MCF 10A (cell line): ENCODE data around the gene BPIFA3. TPM values are rescaled to one million over a fixed set of nuclear protein-coding genes. Genes with fewer than 3 reads are reported as not detected.

Experiments
- BruUV-seq: library from RNA; stranded (reverse); fragments of 400-500 nt; replicated peaks from 2 replicates; lab custom pipeline; 2021; lab: Mats Ljungman, UMichigan
- CTCF ChIA-PET: fragments of 300-600 bp; sonication (Branson Sonifier 250); formaldehyde crosslinking; extraction: SDS; loops from one replicate; lab custom pipeline; 2021; ENCODE audit warnings: antibody characterized with exemption, inconsistent platforms; lab: Yijun Ruan, JAX
- POLR2A ChIA-PET: fragments of 300-600, 350-650 bp; sonication (Branson Sonifier 250); formaldehyde crosslinking; extraction: SDS; loops from one replicate; lab custom pipeline; 2020; ENCODE audit warnings: antibody characterized with exemption, inconsistent platforms; lab: Yijun Ruan, JAX
- DNase-seq: peaks from one replicate; pipeline ENCODE4 v3.0.0-alpha.2; 2018; ENCODE audit not compliant: unreplicated experiment
- H3K27ac Mint-ChIP-seq: one replicate; pipeline ENCODE4 v1.8.0; 2022; ENCODE audit warnings: mild to moderate bottlenecking, low read depth, mixed read lengths; ENCODE audit not compliant: unreplicated experiment
- H3K27me3 Mint-ChIP-seq: one replicate; pipeline ENCODE4 v1.8.0; 2022; ENCODE audit warnings: mixed read lengths; ENCODE audit not compliant: insufficient read depth, unreplicated experiment
- H3K36me3 Mint-ChIP-seq: one replicate; pipeline ENCODE4 v1.8.0; 2022; ENCODE audit warnings: mild to moderate bottlenecking, moderate library complexity, mixed read lengths; ENCODE audit not compliant: insufficient read depth, unreplicated experiment
- H3K4me1 Mint-ChIP-seq: one replicate; pipeline ENCODE4 v1.8.0; 2022; ENCODE audit warnings: mixed read lengths; ENCODE audit not compliant: insufficient read depth, unreplicated experiment
- H3K4me3 Mint-ChIP-seq: one replicate; pipeline ENCODE4 v1.8.0; 2022; ENCODE audit warnings: mild to moderate bottlenecking, moderate library complexity, mixed read lengths; ENCODE audit not compliant: unreplicated experiment
- H3K9me3 Mint-ChIP-seq: one replicate; pipeline ENCODE4 v1.8.0; 2022; ENCODE audit warnings: mixed read lengths; ENCODE audit not compliant: unreplicated experiment
- CTCF ChIP-seq: fragments of 200-600 bp; IDR thresholded peaks from one replicate; pipeline ENCODE4 v1.8.0; 2022; ENCODE audit warnings: antibody characterized with exemption, mild to moderate bottlenecking; ENCODE audit not compliant: unreplicated experiment
- intact Hi-C: fragments of 100-400 bp; cut with micrococcal nuclease; formaldehyde crosslinking; loops from 2 replicates; pipeline ENCODE4 v1.14.1; 2022
- total RNA-seq: library from RNA; stranded (reverse); gene quantifications from 2 replicates; pipeline ENCODE4 v1.2.3, GENCODE V29; 2022

The BPIFA3 gene
- total RNA-seq, 1 experiment from 2014 or later: not detected

GRCh38 chr20:33187491-33187890, 29.7 kb upstream of the BPIFA3 start:
- no TSS peak for BruUV-seq
- CTCF ChIA-PET: interaction anchor here (1.1 kb wide), 1 partner anchor 66 kb away, joined by 3 read pairs; no protein-coding TSS in a partner anchor
- H3K4me1 Mint-ChIP-seq: no peaks in the 10 kb centered on the region
- no peak overlapping the region for H3K27ac Mint-ChIP-seq
- no peak for DNase-seq
- no peaks in the 10 kb centered on the region for H3K9me3 Mint-ChIP-seq
- intact Hi-C loops: no loop called here
- TF ChIP-seq CTCF: no peak
- H3K27me3 Mint-ChIP-seq: peaks cover 45% of the 10 kb centered on the region
- POLR2A ChIA-PET: no interaction called here
- H3K36me3 Mint-ChIP-seq: no peaks in the 10 kb centered on the region
- no peak overlapping the region for H3K4me3 Mint-ChIP-seq

- H3K27me3 Mint-ChIP-seq: peaks cover 47% of the 10 kb centered on the region
- BruUV-seq: no TSS peak
- no peak overlapping the region for H3K4me3 Mint-ChIP-seq
- intact Hi-C loops: no loop called here
- TF ChIP-seq CTCF: no peak
- no peaks in the 10 kb centered on the region for H3K36me3 Mint-ChIP-seq
- ChIA-PET CTCF (no interaction called here), POLR2A (no interaction called here)
- no peaks in the 10 kb centered on the region for H3K4me1 Mint-ChIP-seq
- H3K27ac Mint-ChIP-seq: no peak overlapping the region
- DNase-seq: no peak
- no peaks in the 10 kb centered on the region for H3K9me3 Mint-ChIP-seq
Observed at GRCh38 chr20:33188421-33188820, 28.7 kb upstream of the BPIFA3 start.

- DNase-seq: no peak
- Mint-ChIP-seq H3K4me3 (no peak overlapping the region), H3K27ac (no peak overlapping the region)
Observed at GRCh38 chr20:33191484-33191883, 25.7 kb upstream of the BPIFA3 start.

GRCh38 chr20:33191955-33192354, 25.2 kb upstream of the BPIFA3 start:
- Mint-ChIP-seq H3K4me3 (no peak overlapping the region), H3K36me3 (no peaks in the 10 kb centered on the region), H3K9me3 (no peaks in the 10 kb centered on the region), H3K4me1 (no peaks in the 10 kb centered on the region), H3K27me3 (peaks cover 42% of the 10 kb centered on the region), H3K27ac (no peak overlapping the region)
- no peak for TF ChIP-seq CTCF
- CTCF ChIA-PET: no interaction called here
- no TSS peak for BruUV-seq
- intact Hi-C loops: no loop called here
- DNase-seq: no peak
- POLR2A ChIA-PET: no interaction called here

More at GRCh38 chr20:33191484-33191883, 25.7 kb upstream of the BPIFA3 start:
- peaks cover 42% of the 10 kb centered on the region for H3K27me3 Mint-ChIP-seq
- H3K36me3 Mint-ChIP-seq: no peaks in the 10 kb centered on the region
- POLR2A ChIA-PET: no interaction called here
- H3K9me3 Mint-ChIP-seq: no peaks in the 10 kb centered on the region
- intact Hi-C loops: no loop called here
- H3K4me1 Mint-ChIP-seq: no peaks in the 10 kb centered on the region
- CTCF ChIA-PET: interaction anchor here (0.6 kb wide), 1 partner anchor 52 kb away, joined by 3 read pairs; no protein-coding TSS in a partner anchor
- no TSS peak for BruUV-seq
- TF ChIP-seq CTCF: no peak
